HEK293T (cell line): ENCODE results near the gene OR2H2.

Experiments
- BHLHE40 ChIP-seq: fragments of 450-650 bp; IDR thresholded peaks from 2 replicates; pipeline ENCODE4 v1.6.1; 2016; ENCODE audit warnings: mild to moderate bottlenecking, moderate library complexity, borderline replicate concordance
- FOXM1 ChIP-seq: fragments of 450-650 bp; IDR thresholded peaks from 2 replicates; pipeline ENCODE4 v1.6.1; 2017; ENCODE audit warnings: mild to moderate bottlenecking, borderline replicate concordance
- LEF1 ChIP-seq: fragments of 450-650 bp; IDR thresholded peaks from 2 replicates; pipeline ENCODE4 v1.6.1; 2017; ENCODE audit warnings: mild to moderate bottlenecking, borderline replicate concordance
- NFRKB ChIP-seq: fragments of 450-650 bp; IDR thresholded peaks from 2 replicates; pipeline ENCODE4 v1.6.1; 2016; ENCODE audit warnings: mild to moderate bottlenecking, moderate library complexity
- SUZ12 ChIP-seq: fragments of 450-650 bp; IDR thresholded peaks from 2 replicates; pipeline ENCODE4 v1.6.1; 2016; ENCODE audit warnings: mild to moderate bottlenecking
- TARDBP ChIP-seq: fragments of 450-650 bp; IDR thresholded peaks from 2 replicates; pipeline ENCODE4 v1.6.1; 2016

DNA sequence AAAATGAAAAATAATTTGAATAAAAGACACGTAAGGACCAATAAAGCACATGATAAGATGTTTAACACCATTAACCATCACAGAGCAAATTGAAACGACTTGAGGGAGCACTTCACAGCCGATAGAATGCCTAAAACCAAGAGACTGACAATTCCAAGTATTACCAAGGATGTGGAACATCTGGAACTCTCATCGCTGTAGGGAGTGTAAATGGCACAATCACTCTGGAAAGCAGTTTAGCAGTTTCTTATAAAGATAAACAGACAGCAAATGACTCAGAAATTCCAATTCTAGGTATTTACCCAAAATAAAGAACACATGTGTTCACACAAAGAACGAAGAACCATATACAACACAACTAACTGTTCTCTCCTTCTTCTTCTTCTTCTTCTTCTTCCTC, 16.9 kb upstream of the OR2H2 start:
- TF ChIP-seq FOXM1 (no peak), TARDBP (no peak), BHLHE40 (no peak), SUZ12 (no peak), NFRKB (no peak), LEF1 (no peak)
